SH-SY5Y (cell line): ENCODE results near the gene TUBA8.

Experiments used
- GATA2 ChIP-seq: IDR thresholded peaks from 2 replicates; pipeline ENCODE4 v1.6.1; 2011; ENCODE audit warnings: mild to moderate bottlenecking, low read depth, low read length
- GATA3 ChIP-seq: IDR thresholded peaks from 2 replicates; pipeline ENCODE4 v1.6.1; 2011; ENCODE audit warnings: low read depth, mild to moderate bottlenecking, low read length, moderate library complexity

DNA sequence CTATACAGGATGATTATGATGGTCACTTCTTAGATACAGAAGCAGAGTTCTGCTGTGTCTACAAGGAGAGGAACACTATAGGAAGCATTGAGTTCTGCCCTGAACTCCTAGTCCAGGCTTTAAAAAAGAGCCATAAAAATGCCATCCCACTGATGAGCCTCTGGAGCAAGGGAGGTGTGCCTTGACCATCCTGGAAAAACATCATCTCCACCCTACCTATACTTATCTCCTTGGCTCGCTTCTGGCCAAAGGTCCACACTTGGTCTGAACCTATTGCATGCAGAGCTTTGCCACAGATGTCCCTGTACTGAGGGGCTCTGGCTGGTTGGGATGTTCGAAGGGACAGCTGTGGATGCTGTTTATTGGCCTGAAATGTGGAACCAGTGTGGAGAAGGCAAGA, 37.1 kb upstream of the TUBA8 start:
- TF ChIP-seq GATA3 = no peak
- TF ChIP-seq GATA2 = no peak
